CD4-positive, alpha-beta T cell treated with Interferon alpha-2 for 1 hour (primary cell): ENCODE results near the gene TTC23.
A peak's percentile ranks its signal among the peaks of the same experiment; 100 is the strongest.
"Not testable (repeated sequence)": the region's sequence is repeated elsewhere in the genome, so short reads cannot be mapped to it uniquely, and the experiment has no call there.

Source experiments
- DNase-seq, 2 donors: peaks; one replicate each; pipeline ENCODE4 v3.0.0-alpha.2; 2020 to 2022

Gene TTC23

DNA sequence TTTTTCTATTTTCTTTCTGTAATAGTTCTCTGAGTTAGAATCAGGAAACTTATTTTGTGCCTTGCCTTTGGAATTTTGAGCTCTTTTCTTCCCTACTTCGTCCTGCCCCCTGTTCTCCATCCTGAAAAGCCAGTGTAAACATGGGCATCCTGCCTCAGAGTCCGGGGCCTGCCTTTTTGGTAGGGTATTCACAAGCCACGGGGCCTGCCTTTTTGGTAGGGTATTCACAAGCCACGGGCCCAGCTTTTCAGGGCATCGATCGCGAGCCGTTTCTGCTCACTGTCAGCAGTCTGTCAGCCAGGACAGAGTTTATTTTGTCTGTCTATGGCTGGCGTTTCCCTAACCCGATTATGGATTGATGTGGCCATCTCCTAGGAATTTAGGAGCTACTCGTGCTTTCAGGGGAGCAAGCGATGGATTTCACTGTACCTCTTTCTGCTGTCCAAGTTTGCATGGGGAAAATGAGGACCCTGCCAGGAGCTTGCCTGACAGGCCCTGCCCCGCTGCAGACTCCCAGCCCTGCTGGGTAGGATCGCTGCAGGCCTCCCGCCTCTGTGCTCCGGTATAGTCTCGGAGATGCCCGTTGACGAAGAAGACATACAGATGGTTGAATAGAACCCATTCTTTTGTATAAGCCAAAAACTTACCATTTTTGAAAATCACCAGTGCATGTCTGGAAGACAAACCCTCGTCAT lies 131.7 kb downstream of the TTC23 start:
- no peak for DNase-seq

DNA sequence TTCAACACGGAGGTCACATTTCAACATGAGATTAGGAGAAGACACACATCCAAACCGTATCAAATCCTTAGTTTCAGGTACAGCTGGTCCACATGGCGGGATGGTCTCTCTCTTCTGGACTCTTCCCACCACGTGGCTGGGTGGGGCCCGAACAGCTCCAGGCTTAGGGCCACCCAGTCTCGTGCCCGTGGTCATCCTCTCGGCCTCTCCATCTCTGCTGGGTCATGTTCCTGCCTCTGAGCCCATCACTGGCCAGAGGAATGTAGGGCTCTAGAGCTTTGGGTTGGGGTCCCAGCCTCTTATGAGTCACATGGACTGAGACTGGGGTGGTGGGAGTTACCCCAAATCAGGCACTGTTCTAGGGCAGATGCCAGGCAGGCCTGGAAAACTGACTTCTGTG lies 132.3 kb downstream of the TTC23 start:
- DNase-seq, result no peak

DNA sequence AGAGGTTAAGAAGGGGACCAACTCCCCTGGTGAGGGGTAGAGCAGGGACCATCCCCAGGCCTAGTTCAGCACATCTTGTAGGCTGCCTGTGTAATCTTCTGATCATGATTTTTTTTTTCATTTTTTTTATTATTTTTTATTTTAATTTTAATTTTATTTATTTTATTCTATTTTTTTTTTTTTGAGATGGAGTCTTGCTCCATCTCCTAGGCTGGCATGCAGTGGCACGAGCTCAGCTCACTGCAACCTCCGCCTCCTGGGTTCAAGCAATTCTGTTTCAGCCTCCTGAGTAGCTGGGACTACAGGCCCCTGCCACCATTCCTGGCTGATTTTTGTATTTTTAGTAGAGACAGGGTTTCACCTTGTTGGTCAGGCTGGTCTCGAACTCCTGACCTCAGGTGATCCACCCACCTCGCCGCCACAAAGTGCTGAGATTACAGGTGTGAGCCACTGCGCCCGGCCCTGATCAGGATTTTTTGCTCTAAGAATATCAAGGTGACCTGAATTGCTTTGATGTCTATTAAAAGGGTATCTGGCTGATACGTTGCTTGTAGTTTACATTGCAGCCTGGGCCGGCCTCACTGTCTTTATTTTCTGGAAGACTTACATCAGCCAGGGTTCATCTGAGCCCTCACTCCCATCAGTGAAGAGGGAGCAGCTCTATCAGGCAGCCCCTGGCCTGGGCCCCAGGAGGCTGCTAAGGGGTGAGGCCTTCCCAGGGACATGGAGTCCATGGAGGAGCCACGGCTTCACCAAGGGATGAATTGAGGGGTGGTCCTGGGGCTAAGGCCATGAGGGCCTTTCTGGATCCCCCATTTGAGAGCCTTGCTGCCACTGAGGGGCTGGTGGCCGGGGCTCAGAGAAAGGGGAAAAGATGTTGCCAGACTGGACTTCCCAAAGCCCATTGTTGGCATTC lies 133.8 kb downstream of the TTC23 start:
- DNase-seq, result no peak

DNA sequence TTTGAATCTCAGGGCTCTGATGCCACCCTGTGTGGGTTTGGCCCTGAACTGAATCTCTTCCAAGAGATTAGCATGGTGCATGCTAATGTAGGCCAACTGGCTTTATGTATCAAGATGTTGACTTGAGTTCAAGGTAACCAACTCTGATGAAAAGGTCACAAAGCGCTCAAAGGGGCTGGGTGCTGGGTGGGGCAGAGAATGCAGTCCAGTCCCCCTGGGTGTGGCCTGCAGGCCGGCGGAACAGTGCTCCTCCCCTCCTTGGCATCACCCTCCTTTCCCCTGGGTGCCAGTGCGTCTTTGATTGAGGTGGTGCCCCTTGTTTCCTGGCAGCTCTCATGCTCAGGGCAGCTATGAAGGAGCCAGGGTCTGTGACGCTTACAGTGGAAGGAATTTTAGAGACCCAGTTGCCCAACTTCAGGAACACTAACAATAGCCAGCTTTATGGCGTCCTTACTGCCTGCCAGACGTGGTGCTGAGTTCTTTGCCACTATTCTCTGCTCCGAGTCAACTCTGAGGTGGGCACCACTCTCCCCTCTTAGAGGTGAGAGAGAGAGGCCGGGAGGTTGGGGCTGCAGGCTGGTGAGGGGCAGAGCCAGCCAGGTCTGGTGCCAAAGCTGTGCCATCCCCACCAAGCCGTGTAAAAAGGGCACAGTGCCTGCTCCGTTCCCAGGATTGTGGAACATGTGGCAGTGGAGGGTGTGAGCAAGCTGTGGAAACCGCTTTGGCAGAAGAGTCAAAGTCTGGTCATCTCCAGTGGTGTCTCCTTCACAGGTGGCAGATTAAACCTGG lies 134.7 kb downstream of the TTC23 start:
- no peak for DNase-seq

GRCh38 chr15:99113547-99114271 lies 135.7 kb downstream of the TTC23 start:
- DNase-seq, result no peak

DNA sequence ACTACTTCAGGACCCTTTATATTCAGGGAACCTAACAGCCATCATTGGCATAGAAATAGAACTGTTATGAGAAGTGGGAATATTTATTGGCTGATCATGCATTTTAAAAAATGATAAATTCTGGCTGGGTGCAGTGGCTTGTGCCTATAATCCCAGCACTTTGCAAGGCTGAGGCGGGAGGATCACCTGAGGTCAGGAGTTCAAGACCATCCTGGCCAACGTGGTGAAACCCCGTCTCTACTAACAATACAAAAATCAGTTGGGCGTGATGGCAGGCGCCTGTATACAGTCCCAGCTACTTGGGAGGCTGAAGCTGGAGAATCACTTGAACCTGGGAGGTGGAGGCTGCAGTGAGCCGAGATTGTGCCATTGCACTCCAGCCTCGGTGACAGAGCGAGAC lies 137.7 kb downstream of the TTC23 start:
- not testable (repeated sequence) for DNase-seq

DNA sequence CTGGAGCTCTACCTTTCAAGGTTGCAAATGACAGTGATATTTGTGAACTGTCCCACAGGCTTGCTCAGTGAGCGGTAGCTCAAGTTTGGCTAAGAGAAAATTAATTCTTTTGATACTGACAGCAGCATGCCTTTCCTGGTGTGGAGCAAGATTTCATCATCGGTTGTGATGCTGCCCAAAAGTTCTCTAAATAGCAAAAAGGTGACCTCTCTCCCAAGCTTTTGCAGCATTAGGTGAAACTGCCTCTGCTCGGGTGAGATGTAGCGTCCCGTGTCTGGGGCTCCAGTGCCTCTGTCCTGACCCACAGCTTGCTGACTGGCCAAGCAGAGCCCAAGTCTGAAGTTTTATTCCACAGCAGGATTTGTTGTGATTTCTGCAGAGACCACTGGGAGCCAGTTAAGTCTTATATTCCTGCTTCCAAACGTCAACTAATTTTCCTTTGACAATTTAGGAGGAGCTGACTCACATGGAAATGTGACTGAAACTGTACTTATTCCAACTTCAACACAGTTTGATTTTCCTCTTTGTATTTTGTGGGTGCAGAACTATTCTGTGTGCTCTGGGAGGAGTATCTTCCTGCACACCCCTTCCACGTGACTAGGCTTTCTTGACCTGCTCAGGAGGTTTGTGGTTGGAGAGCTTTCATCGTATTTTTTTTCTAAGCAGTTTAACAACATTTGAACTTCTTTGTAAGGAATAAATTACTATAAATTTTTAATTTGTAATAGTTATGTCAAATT lies 138.6 kb downstream of the TTC23 start:
- no peak for DNase-seq

DNA sequence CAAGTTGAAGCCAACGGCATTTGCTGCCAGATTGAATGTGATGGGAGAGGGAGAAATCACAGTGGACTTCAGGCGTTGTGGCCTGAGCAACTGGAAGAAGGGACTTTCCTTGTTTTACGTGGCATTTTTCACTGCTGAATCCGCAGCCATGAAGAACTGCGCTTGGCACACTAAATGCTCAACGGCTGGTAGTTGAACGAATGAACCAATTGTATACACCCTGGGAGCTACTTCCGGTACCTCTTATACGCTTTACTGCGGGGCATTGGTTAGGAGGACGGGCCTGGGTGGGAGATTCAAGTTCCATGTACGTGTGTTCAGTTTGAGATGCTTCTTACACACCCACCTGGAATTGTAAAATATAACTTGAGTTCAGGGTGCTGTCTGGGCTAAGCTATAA lies 139.3 kb downstream of the TTC23 start:
- DNase-seq, result no peak

GRCh38 chr15:99109555-99110021 lies 139.8 kb downstream of the TTC23 start:
- DNase-seq, result no peak

DNA sequence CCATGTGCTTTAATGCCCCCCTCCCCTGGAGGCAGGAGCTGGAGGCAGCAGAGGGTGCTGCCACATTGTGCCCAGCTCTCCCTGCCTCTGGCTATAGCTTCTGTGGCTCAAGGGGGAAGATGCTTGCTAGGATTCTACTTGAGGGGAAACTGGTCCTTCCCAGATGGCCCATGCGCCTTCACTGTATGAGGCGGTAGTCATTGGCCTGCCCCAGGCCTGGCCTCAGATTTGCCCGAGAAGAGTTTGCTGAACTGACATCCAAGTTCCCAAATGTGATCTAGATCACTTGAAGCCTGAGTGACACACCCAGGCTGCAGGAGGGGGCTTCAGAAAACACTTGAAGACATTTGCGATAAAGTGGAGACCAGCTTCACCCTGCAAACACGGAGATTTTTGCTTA lies 140.4 kb downstream of the TTC23 start:
- DNase-seq, result no peak

- peak; percentile 19 to 53 for DNase-seq
These were observed 142.8 kb downstream of the TTC23 start for GRCh38 chr15:99106417-99107220.

DNA sequence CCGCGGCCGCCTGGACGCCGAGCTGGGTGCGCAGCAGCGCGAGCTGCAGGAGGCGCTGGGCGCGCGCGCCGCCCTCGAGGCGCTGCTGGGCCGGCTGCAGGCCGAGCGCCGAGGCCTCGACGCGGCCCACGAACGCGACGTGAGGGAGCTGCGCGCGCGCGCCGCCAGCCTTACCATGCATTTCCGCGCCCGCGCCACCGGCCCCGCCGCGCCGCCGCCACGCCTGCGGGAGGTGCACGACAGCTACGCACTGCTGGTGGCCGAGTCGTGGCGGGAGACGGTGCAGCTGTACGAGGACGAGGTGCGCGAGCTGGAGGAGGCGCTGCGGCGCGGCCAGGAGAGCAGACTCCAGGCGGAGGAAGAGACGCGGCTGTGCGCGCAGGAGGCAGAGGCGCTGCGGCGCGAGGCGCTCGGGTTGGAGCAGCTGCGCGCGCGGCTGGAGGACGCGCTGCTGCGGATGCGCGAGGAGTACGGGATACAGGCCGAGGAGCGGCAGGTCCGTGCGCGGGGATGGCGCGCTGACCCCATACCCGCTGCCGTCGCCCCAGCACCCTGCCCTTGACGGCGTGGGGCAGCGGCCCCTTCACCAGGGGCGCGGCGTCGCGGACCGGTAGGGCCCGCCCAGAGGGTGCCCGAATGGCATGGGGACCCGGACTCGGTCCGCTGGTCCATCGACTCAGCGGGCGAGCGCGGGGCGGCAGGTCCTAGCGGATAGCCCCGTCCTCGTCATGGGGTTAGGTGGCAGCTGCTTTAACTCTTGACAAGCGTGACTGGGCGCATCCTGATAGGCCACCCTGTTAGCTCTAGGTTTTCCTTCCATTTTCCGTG lies 143.7 kb downstream of the TTC23 start:
- DNase-seq, result peak in 1 of 2 donors; percentile 45

- DNase-seq, result peak; percentile 20 to 52
These were observed 144.4 kb downstream of the TTC23 start, which contains the start of gene SYNM for GRCh38 chr15:99104788-99105513. SYNM (plus strand) TSS chr15:99105080; CDS start chr15:99105200, 120 bp downstream.

GRCh38 chr15:99103279-99103678 lies 146.1 kb downstream of the TTC23 start:
- no peak for DNase-seq

DNA sequence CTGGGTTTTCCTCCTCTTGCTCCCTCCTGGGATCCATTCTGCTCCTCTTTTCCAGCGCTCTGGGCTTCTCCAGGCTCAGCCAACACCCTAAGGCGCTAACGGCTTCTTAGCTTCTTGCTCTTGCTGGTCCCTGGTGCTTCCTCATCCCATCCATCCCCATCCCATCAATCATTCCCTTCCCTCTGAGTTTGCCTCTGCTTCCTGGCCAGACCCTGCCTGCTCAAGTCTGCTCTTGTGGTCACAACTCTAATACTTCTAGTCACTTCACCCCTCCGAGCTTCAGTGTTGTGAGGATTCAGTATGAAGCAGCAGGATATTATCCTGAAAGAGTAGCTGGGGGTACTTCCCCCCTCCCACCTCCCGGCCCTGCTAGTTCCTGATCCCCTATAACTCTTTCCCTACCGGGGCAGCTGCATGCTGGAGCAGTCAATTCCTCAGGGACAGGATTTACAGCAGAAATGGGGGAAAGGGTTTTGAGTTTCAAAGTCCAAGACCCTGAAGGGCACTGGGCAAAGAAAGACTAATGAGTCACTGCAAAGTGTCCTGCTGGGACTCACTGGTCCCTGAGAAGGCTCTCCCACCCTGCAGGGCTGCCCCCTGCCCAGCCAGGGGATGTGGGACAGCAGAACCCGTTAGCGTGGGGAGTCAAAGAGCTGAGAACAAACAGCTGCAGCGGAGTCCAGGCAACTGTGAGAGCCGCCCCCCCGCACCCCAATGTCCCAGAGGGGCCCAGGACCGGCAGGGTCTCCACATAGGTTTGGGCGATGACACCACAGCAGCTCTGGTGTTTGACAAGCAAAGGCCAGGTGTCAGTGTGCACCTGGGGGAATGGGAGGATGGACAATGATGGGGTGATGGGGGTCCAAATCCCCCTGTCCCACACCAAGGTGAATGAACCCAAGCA lies 146.8 kb downstream of the TTC23 start:
- DNase-seq, result no peak

DNA sequence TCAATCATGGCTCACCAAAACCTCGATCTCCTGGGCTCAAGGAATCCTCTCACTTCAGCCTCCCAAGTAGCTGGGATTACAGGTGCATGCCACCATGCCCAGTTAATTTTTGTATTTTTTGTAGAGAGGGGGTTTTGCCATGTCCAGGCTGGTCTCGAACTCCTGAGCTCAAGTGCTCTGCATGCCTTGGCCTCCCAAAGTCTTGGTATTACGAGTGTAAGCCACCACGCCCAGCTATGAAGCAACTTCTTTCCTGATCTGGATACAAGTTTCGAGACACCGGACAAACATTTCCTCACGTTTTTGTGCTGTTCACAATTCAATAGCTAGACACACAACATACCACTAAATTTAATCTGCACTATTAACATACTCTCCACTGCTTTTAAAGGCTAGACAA lies 147.9 kb downstream of the TTC23 start:
- no peak for DNase-seq

DNA sequence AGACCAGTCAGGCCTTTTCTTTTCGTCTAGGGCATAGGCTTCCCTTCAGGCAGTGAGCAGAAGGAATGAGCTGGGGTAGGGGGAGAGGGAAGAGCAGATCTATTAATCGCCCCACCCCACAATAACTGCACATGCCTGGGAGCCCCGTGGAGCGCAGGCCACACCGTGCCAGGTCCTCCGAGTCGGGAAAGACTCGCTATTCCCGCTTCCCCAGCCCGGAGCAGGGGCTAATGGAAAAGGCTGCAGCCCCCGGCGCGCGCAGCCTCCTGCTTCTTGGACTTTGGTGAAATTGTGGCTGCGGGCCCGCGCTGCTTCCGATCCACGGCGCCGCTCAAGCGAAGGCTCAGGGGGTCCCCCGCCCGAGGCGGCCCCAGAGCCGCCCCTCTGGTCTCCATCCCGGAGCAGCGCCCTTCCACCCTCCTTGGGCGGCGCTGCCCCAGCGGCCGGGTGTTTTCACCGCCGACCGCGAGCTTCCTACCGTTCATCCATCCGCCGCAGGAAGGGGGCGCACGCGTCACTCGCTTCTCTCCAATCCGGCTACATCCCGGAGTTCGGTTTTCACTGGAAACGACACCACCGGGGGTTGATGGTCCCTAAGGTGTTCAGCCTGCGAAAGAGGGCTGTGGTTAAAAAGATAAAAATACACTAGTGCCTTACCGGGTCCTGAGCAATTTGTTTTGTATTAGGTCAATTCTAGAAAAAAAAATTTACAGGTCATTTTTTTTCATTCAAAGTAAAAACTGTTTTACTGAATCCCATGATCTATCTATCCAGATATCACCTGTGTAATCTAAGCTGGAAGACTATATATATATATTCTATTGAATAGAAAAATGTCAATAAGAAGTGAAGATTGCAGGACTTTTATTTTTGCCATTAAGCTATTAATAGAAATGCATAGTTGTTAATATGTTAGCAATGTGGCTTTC lies 148.9 kb downstream of the TTC23 start:
- peak; percentile 21 to 47 for DNase-seq
